Right ventricle myocardium superior (tissue), 1 donor: Measurements from ENCODE around the gene SH3BGRL3. TPM values are rescaled to one million over a fixed set of nuclear protein-coding genes. Genes with fewer than 3 reads are reported as not detected.
"Not testable (repeated sequence)": the region's sequence is repeated elsewhere in the genome, so short reads cannot be mapped to it uniquely, and the experiment has no call there.

Experiments
- ATAC-seq: fragments of 200-7000 bp; cut with Tn5 transposase; one replicate; pipeline ENCODE4 v1.9.1; 2020; ENCODE audit warnings: mild to moderate bottlenecking; ENCODE audit not compliant: poor library complexity
- DNase-seq: peaks from one replicate; pipeline ENCODE4 v3.0.0-alpha.2; 2020
- intact Hi-C: fragments of 100-400 bp; cut with DNase I; formaldehyde crosslinking; loops from one replicate; pipeline ENCODE4 v1.11.2; 2022
- total RNA-seq: library from RNA; stranded (reverse); fragmentation: NEBNext Ultra II Directional; extraction: Animal tissue kit (Norgen Biotek cat#: 25700); gene quantifications from one replicate; pipeline ENCODE4 v1.2.1, GENCODE V29; 2021
- donor health status: DM: no; HTN: yes; CAD: no; lungs with severe emphysema.

Gene SH3BGRL3
- total RNA-seq, 1 donor from 2014 or later: 33.9 TPM

DNA sequence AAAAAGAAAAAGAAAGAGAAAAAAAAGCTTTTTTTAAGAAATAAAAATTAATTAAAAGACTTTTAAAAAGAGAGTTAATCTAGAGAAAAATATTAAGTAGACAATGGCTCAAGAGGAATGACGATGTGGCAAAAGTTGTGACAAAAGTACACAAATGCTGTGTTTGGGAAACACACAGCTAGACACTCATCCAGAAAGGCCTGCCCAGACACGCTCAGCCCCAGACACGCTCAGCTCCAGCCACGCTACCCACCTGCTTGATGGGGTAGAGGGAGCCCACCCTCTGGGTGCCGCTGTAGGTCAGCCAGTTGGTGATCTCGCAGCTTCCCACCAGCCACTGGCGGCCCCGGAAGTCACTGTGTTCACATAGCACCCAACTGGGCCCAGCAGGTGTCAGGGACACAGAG, 48.1 kb downstream of the SH3BGRL3 start:
- DNase-seq (no peak), ATAC-seq (no peak)
- intact Hi-C loops: loop anchor here (10.0 kb wide), 2 partner anchors 143 to 223 kb away; no protein-coding TSS in a partner anchor

DNA sequence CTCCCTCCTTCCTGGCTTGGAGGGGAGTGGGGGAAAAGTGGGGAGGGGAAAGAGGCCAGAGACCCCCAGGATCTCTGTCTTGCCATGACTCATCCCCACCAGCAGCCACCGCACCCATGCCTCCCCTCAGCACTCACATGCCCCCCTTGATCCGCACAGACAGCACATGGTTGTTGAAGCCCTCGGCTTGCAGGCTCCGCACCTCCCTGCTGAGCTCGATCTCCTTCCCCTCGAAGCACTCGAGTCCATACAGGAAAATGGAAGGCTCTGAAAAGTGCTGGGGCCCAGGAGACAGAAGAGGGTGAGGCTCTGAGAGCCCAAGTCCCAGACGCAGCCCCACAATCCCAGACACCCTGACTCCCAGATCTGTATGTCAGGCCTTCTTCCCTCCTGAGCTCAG, 48.7 kb downstream of the SH3BGRL3 start:
- ATAC-seq (no peak), DNase-seq (no peak)
- intact Hi-C loops: loop anchor here (10.0 kb wide), 2 partner anchors 144 to 224 kb away; no protein-coding TSS in a partner anchor

DNA sequence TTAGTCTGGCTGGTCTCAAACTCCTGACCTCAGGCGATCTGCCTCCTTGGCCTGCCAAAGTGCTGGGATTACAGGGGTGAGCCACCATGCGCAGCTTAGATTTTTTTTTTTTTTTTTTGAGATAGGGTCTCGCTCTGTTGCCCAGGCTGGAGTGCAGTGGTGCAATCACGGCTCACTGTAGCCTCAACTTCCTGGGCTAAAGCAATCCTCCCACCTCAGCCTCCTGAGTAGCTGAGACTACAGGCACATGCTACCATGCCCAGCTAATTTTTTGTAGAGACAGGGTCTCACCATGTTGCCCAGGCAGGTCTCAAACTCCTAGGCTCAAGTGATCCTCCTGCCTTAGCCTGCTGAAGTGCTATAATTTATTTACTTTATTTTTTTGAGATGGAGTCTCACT, 49.5 kb downstream of the SH3BGRL3 start:
- intact Hi-C loops: loop anchor here (10.0 kb wide), 2 partner anchors 145 to 225 kb away; no protein-coding TSS in a partner anchor
- not testable (repeated sequence) for ATAC-seq, DNase-seq

DNA sequence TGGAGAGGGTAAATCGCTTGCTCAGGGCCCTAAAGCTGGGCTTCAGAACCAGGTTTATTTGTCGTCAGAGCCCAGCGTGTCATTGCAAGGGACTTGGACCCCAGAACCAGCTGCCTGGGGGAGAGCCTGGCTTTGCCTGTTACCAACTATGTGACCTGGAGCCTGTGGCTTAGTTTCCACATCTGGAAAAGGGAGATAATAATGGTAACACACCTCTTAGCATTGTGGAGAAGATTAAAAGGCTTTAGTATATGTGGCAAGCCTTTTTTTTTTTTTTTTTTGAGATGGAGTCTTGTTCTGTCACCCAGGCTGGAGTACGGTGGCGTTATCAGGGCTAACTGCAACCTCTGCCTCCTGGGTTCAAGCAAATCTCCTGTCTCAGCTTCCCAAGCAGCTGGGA, 50.4 kb downstream of the SH3BGRL3 start:
- no peak for ATAC-seq
- intact Hi-C loops: no loop called here
- no peak for DNase-seq

Other genes starting within 250 kb of the SH3BGRL3 start
- gene SLC30A2, start 234.0 kb upstream of the SH3BGRL3 start, total RNA-seq: 3.0 TPM
- gene TRIM63, start 212.5 kb upstream of the SH3BGRL3 start, total RNA-seq: 229 TPM
- gene PDIK1L, start 168.3 kb upstream of the SH3BGRL3 start, total RNA-seq: 4.0 TPM
- gene FAM110D, start 121.0 kb upstream of the SH3BGRL3 start, total RNA-seq: 4.0 TPM
- gene C1orf232, start 111.1 kb upstream of the SH3BGRL3 start, total RNA-seq: not detected
- 14.1 TPM for gene ZNF593, start 110.2 kb upstream of the SH3BGRL3 start, total RNA-seq
- not detected for gene ZNF593OS, start 108.3 kb upstream of the SH3BGRL3 start, total RNA-seq
- gene CNKSR1, start 102.6 kb upstream of the SH3BGRL3 start, total RNA-seq: 1.4 TPM
- gene CATSPER4, start 89.5 kb upstream of the SH3BGRL3 start, total RNA-seq: not detected
- gene CEP85, start 45.9 kb upstream of the SH3BGRL3 start, total RNA-seq: 82.5 TPM
- gene UBXN11, start 26.6 kb downstream of the SH3BGRL3 start, total RNA-seq: 8.3 TPM
- gene CD52, start 37.9 kb downstream of the SH3BGRL3 start, total RNA-seq: 4.4 TPM
- gene CRYBG2, start 74.0 kb downstream of the SH3BGRL3 start, total RNA-seq: not detected
- gene ZNF683, start 92.7 kb downstream of the SH3BGRL3 start, total RNA-seq: not detected
- gene LIN28A, start 130.7 kb downstream of the SH3BGRL3 start, total RNA-seq: not detected
- 23.7 TPM for gene DHDDS, start 152.2 kb downstream of the SH3BGRL3 start, total RNA-seq
- 132 TPM for gene HMGN2, start 192.4 kb downstream of the SH3BGRL3 start, total RNA-seq
- 3.9 TPM for gene RPS6KA1, start 249.7 kb downstream of the SH3BGRL3 start, total RNA-seq